ENCODE measurements around the gene DPYSL4.

The DPYSL4 gene

DNA sequence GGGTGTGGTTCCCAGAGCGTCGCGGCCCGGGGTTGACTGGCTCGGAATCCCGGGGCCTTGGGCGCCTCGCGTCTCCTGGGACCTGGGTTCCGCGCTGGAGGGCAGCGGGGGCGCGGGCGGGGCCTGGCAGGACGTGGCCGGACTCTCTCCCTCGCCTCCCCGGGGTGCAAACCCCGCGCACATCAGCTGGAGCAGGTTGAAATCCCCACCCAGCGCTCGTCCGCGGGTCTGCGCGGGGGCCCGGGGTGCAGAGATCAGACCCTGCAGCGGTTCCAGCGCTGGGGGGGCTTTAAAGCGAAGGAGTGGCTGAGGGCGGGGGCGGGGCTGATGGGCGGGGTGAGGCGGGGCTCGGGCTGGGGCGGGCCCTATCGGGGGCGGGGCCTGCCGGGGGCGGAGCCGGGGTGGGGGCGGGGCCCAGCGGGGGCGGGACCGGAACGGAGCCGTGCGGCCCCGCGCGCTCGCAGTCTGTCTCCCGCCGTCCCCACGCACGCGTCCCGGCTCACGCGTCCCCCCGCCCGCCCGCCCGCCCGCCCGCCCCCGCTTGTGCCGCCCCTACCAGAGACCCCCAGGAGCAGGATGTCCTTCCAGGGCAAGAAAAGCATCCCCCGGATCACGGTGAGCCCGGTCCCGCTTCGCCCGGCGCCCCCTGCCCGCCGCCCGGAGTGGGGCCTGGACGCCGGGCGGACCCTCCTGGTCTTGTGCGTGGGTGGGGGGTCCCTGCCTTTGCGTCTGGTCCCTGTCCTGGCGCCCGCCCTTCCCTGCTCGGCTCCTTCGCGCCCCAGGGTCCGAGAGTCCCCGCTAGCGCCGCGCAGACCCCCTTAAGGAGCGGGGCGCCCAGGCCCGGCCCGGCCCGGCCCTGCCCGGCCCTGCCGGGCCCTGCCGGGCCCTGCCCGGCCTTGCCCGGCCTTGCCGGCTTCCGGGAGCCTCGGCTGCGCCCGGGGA lies at the start of gene DPYSL4:
DPYSL4 (plus strand) TSS at position 461 of the 942 bp plus-strand sequence; CDS start at position 577, 116 bp downstream.
- DNase-seq (ENCODE audit: low spot score), result no peak

- no peak for DNase-seq (ENCODE audit: low spot score)
These were observed 49.4 kb upstream of the DPYSL4 start for GRCh38 chr10:132137111-132138072.

GRCh38 chr10:132138133-132138532 lies 48.6 kb upstream of the DPYSL4 start:
- no peak for DNase-seq (ENCODE audit: low spot score)

DNA sequence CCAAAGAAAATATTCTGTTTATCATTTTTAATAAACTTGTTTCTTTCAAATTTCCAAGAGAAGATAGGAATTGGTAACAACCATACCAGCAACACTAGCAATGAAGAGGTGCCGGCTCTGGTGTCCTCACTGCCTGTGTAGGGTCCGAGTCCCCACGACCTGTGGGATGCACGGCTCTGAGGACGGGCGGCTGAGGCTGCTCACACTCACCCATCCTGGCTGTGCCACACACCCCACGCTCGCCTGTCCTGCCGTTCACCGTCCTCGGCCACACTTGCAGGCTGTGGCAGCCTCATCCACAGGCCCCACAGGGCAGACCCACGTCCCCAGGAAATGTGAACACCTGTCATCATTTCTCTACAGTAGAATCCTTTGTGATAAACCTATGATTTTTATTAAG lies 48.2 kb upstream of the DPYSL4 start:
- DNase-seq (ENCODE audit: low spot score), result no peak

DNA sequence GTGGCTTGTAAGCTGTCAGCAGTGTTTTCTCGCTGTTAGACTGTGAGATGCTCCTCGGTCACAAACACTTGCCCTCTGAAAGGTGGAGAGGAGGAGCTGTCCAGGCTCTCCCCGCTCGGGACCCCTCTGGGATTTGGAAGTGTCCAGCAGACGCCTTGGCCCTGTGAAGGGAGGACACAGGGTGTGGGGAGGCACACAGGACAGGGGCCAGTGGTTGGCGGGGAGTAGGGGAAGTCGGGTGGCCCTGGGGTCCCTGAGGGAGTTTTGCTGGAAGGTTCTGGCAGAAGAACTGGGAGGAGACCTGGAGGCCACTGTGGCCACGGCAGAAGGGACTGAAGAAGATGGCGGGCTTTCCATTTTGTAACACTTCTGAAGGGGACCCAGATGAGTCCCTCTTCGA lies 47.2 kb upstream of the DPYSL4 start:
- DNase-seq (ENCODE audit: low spot score), result no peak

DNA sequence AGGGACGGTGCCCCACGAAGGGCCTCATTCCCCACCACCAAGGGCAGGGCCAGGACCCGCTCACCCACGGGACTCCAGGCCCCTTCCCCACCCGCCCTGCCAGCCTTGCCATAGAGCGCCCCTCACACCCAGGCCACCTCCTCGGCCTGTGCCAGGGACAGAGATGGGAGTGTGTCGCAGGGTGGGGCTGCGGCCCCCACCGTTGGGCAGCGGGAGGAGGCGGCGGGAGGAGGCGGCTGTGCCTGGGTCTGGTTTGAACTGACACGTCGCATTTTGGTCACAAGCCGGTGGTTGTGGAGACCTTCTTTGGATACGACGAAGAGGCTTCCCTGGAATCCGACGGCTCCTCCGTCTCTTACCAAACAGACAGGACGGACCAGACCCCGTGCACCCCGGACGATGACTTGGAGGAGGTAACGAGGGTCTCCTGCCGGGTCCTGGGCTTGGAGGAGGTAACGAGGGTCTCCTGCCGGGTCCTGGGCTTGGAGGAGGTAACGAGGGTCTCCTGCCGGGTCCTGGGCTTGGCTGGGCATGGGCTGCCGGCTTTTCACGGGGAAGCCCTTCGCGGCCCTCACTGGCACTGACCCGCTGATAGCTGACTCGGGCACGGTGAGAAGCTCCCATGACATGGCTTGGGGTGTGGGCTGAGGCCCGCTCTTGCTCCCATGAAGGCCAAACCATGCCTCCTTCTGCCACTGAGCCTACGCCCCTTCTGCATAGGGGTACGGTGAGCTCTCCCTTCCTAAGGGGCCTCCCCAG lies 46.4 kb upstream of the DPYSL4 start:
- no peak for DNase-seq (ENCODE audit: low spot score)

DNA sequence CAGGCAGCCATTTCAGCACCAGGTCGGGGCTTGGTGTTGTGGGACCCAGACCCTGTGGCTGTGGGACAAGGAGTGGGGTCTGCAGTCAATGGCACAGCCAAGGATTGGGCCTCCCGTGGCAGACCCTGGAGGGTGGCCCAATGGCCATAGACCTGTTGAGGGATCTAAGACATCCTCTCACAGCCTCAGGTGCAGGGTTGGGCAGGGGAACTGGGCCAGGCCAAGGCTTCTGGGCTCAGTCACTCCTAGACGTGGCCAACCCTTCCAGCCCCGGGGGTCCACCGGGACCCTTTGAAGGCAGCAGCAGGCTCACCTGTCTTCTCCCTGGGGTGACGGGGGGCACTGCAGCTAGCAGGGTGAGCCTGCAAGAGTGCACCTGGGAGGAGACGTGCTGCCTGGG lies 45.7 kb upstream of the DPYSL4 start:
- no peak for DNase-seq (ENCODE audit: low spot score)

DNA sequence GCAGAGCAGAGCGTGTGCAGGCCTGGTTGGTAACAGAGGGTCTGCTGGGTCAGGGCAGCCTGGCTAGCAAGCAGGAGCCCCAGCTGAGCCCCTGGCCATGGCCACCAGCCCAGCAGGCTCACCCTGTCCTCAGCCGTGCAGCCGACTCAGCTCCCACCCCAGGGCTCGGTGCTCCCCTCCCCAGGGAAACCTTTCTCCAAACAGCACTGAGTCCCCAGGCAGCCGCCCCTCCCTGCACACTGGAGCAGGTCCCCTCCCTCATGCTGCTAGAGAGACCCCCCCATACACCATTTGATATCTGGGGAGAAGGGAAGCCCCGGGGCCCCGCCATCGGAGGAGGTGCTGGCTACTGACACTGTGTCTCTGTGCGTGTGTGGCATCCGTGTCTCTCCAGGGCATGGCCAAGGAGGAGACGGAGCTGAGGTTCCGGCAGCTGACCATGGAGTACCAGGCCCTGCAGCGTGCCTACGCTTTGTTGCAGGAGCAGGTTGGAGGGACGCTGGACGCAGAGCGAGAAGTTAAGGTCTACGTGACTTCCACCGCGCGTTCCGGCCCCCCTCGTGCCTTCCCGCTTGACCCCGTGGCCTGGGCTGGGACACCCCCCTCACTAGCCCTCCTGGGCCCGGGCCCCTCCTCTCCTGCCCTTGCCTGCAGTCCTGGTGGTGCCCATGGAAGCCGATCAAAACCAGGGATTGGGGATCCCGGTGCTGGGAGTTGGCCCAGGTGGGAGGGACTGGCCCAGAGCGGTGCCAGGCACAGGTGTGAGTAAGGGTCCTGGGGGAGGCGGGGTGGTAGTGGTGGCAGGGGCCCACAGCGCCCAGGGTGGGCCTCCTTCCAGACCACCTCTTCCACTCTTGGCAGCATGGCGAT lies 45.0 kb upstream of the DPYSL4 start:
- no peak for DNase-seq (ENCODE audit: low spot score)

GRCh38 chr10:132142396-132143161 lies 44.2 kb upstream of the DPYSL4 start:
- no peak for DNase-seq (ENCODE audit: low spot score)

DNA sequence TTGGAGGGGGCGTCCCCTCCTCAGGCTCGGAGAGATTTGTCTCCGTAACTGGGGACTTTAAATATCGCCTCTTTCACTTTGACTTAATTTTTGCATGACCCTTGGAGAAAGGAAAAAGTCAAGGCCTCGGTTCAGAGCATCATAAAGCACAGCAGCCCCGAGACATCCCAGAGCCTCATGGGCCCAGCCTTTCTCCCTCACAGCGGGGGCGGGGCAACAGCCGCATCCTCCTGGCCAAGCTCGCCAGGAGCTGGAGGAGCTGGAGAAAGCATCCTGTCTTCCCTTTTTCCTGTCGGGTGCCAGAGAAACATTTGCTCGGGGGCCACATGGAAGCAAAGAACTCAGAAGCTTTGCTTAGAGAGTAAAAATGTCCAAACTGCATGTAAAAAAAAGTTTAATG lies 43.6 kb upstream of the DPYSL4 start:
- DNase-seq (ENCODE audit: low spot score), result no peak

DNA sequence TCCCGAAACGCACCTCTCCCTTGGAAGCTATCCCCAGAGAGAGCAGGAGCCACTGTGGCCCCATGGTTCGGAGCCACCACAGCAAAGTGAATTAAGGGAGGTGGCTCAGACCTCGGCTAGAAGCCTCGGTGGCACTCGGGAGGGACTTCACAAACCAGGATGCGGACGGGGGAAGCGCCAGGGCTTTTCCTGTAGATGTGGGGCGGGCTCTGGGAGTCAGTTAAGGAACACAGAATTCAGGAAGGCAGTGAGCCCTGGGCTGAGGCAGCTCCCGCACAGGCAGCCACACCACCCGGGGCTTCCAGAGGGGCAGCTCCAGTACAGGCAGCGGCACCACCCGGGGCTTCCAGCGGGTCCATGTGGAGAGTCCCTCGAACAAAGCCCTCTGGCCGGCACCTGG lies 42.7 kb upstream of the DPYSL4 start:
- DNase-seq (ENCODE audit: low spot score), result no peak

- DNase-seq (ENCODE audit: low spot score), result no peak
These were observed 41.7 kb upstream of the DPYSL4 start for GRCh38 chr10:132145002-132145401.

DNA sequence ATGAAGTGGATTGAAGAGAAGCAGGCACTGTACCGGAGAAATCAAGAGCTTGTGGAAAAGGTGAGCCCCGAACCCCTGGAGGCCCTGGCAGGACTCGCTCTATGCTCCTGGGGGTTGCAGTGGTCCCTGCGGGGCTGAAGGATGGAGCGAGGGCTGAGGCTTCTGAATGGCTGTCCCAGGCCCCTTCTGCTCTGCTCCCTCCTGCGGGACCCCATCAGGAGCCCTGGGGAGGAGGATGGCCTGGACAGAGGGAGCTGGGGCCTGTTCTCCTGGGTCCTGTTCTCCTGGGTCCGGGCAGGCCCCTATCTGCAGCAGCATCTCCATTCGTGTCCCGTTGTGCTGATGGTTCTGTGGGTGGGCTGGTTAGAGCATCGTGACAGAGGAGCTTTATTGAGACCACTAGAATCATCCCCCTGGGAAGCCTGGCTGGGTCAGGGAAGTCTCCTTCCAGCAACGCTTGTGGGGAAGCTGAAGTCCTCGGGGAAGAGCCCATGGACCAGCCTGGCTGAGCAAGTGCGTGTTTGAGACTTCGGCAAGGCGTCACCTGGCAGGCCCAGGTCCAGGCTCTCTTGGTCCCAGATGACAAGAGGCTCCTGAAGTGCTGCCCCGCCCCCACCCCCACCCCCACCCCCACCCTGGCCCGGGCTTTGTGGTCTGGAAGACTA lies 41.1 kb upstream of the DPYSL4 start:
- DNase-seq (ENCODE audit: low spot score), result no peak

- no peak for DNase-seq (ENCODE audit: low spot score)
These were observed 40.5 kb upstream of the DPYSL4 start for GRCh38 chr10:132146271-132146671.

GRCh38 chr10:132146941-132147915 lies 39.5 kb upstream of the DPYSL4 start:
- DNase-seq (ENCODE audit: low spot score), result no peak

DNA sequence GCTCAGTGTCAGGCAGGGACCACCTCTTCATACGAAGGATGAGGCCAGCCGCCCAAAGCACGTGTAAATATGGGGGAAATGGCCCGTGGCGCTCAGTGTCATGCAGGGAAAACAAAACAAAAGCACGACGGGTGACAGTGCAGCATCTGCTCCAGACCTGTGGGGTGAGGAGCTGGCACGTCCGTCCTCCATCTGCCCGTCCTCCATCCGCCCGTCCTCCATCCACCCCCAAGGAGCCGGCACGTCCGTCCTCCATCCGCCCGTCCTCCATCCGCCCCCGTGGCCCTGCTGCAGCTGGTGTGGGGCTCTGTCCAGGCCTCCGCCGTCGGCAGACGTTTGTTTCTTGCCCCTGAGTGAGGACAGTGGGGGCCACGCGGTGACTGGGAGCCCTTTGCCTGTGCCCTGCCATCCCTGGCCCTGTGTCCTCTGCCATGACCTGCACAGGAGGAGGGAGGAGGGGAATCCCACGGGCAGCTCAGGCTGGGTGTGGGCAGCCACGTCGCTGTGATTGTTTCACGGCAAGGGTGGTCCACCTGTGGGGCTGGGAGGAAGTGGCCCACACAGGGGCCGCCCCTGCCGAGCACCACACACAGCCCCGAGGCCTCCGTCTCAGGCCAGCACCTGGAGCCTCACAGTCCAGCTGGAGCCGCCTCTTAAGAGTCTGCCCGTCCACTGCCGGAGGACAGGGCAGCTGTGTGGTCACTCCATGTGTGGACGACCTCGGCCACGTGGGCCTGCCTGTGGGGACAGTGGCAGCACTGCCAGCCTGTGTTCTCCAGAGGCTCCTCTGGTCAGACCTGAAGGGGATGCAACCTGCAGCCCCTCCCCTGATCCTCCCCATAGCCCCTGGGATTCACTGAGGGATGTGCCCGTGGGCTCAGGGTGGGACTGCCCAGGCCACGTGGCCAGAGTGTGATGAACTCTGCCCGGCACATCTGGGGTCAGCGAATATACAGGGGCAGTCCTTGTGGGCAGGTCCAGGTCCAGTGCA lies 38.2 kb upstream of the DPYSL4 start:
- DNase-seq (ENCODE audit: low spot score), result no peak

- no peak for DNase-seq (ENCODE audit: low spot score)
These were observed 37.5 kb upstream of the DPYSL4 start for GRCh38 chr10:132149271-132149670.

Measured in left forelimb (tissue), 1 donor.